Central memory CD4-positive, alpha-beta T cell (primary cell): Measurements from ENCODE around the gene PAMR1.
"Not testable (repeated sequence)": the region's sequence is repeated elsewhere in the genome, so short reads cannot be mapped to it uniquely, and the experiment has no call there.

ENCODE experiments used
- DNase-seq: peaks from one replicate; pipeline ENCODE4 v3.0.0; 2022

The PAMR1 gene

GRCh38 chr11:35543481-35543880, 18.1 kb upstream of the PAMR1 start:
- no peak for DNase-seq

- no peak for DNase-seq
Observed at GRCh38 chr11:35541621-35542375, 16.4 kb upstream of the PAMR1 start.

- no peak for DNase-seq
Observed at GRCh38 chr11:35540526-35540925, 15.1 kb upstream of the PAMR1 start.

- no peak for DNase-seq
Observed at GRCh38 chr11:35539781-35540281, 14.4 kb upstream of the PAMR1 start.

GRCh38 chr11:35539256-35539655, 13.8 kb upstream of the PAMR1 start:
- DNase-seq: no peak

GRCh38 chr11:35536470-35536869, 11.1 kb upstream of the PAMR1 start:
- no peak for DNase-seq

GRCh38 chr11:35531246-35531645, 5.8 kb upstream of the PAMR1 start:
- DNase-seq: no peak

- no peak for DNase-seq
Observed at GRCh38 chr11:35529971-35530495, 4.6 kb upstream of the PAMR1 start.

GRCh38 chr11:35526370-35526792, 965 bp upstream of the PAMR1 start:
- no peak for DNase-seq

- no peak for DNase-seq
Observed at GRCh38 chr11:35524780-35525179, 636 bp downstream of the PAMR1 start.

GRCh38 chr11:35523861-35524260, 1.6 kb downstream of the PAMR1 start:
- no peak for DNase-seq

- no peak for DNase-seq
Observed at GRCh38 chr11:35523331-35523768, 2.1 kb downstream of the PAMR1 start.

- DNase-seq: not testable (repeated sequence)
Observed at GRCh38 chr11:35522091-35522490, 3.3 kb downstream of the PAMR1 start.

- no peak for DNase-seq
Observed at GRCh38 chr11:35520376-35520775, 5.0 kb downstream of the PAMR1 start.

- no peak for DNase-seq
Observed at GRCh38 chr11:35518766-35519165, 6.7 kb downstream of the PAMR1 start.

GRCh38 chr11:35517481-35517880, 7.9 kb downstream of the PAMR1 start:
- no peak for DNase-seq

GRCh38 chr11:35516403-35516802, 9.0 kb downstream of the PAMR1 start:
- no peak for DNase-seq

- DNase-seq: no peak
Observed at GRCh38 chr11:35515224-35515623, 10.2 kb downstream of the PAMR1 start.

- no peak for DNase-seq
Observed at GRCh38 chr11:35514481-35514880, 10.9 kb downstream of the PAMR1 start.

- no peak for DNase-seq
Observed at GRCh38 chr11:35511666-35512065, 13.8 kb downstream of the PAMR1 start.

GRCh38 chr11:35507688-35508087, 17.7 kb downstream of the PAMR1 start:
- no peak for DNase-seq

- no peak for DNase-seq
Observed at GRCh38 chr11:35501776-35502175, 23.6 kb downstream of the PAMR1 start.

GRCh38 chr11:35500744-35501143, 24.7 kb downstream of the PAMR1 start:
- DNase-seq: no peak

GRCh38 chr11:35496416-35496815, 29.0 kb downstream of the PAMR1 start:
- DNase-seq: no peak
